ENCODE measurements around the gene MRC1.

DNA sequence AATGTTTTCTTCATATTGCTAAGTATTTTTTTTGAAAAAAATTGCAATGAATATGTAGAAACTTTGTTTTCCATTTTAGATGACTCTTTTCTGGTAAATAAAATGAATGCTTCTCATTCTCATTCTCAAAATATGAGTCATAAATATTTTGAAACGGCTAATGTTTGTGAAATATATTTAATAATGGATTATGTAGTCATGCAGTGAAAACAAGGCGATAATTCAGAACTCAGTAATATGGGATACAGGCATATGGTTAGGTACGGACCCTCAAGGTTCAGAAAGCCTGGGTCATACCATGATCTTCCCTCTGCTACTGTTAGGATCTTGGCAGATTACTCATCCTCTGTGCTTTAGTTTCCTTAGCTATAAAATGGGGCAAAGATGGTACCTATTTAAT is 96.3 kb downstream of the MRC1 start:
- no peak for TF ChIP-seq TAF1 (IDR thresholded peaks at IDR 0.05; ENCODE audit: low read depth, low read length)
- TF ChIP-seq POLR2AphosphoS5 (IDR thresholded peaks at IDR 0.05; ENCODE audit: low read depth, low read length): no peak
- TF ChIP-seq POLR2A (IDR thresholded peaks at IDR 0.05; ENCODE audit: low read depth, low read length): no peak
- no peak for TF ChIP-seq SPI1 (IDR thresholded peaks at IDR 0.05; ENCODE audit: low read depth, low read length)

Data from GM12891 (cell line).